DOHH2 (cell line): ENCODE data around the gene SOX5.

Experiments
- CTCF ChIP-seq: fragments of 200-600 bp; sonication (generic); IDR thresholded peaks from one replicate; pipeline ENCODE4 v1.5.1; 2014; ENCODE audit warnings: antibody characterized with exemption, mild to moderate bottlenecking, low read depth, low read length; ENCODE audit not compliant: poor library complexity, severe bottlenecking
- EZH2phosphoT487 ChIP-seq: fragments of 200-600 bp; sonication (generic); IDR thresholded peaks from 2 replicates; pipeline ENCODE4 v1.6.1; 2017; ENCODE audit warnings: borderline replicate concordance, mild to moderate bottlenecking, antibody characterized with exemption, low read length, moderate library complexity, mixed read lengths

DNA sequence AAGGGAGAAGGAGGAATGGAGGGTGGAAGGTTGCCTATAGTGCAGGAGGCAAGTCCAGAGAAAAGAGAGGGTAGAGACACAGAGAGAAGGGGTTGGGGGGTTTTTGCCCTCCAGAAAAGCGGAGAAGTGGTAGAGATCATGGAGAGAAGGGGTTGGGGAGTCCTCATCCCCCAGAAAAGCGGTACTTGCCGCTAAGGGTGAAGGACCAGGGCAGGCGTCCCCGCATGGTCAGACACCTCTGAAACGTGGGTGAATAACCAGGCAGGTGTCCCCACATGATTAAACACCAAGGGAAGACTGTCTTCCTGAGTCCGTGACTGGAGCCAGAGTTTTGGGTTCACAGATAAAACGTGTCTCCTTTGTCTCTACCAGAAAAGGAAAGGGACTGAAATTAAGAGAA, 439.0 kb downstream of the SOX5 start:
- TF ChIP-seq CTCF (no peak), EZH2phosphoT487 (no peak)
